C4-2B (cell line): Measurements from ENCODE around the gene GLCCI1.

ENCODE experiments used
- CTCF ChIP-seq: fragments of 450-650 bp; conservative IDR thresholded peaks from 2 replicates; pipeline ENCODE4 v1.5.1; 2017; ENCODE audit warnings: mild to moderate bottlenecking
- ZFX ChIP-seq: fragments of 450-650 bp; IDR thresholded peaks from 2 replicates; pipeline ENCODE4 v1.6.1; 2017

- TF ChIP-seq CTCF = no peak
- TF ChIP-seq ZFX = no peak
Observed at GRCh38 chr7:8042796-8043535, 74.4 kb downstream of the GLCCI1 start.
